Stimulated activated CD8-positive, alpha-beta memory T cell treated with anti-CD3 and anti-CD28 coated beads, Interleukin-7, amount 100 ng/mL, for 48 hours (primary cell): ENCODE results near the gene TUBGCP6.

Source experiments
- DNase-seq, 2 donors: peaks; one replicate each; pipeline ENCODE4 v3.0.0-alpha.2; 2020; ENCODE audit warnings: low read depth in 1 of 2; ENCODE audit errors: extremely low read depth in 1 of 2

The TUBGCP6 gene

DNA sequence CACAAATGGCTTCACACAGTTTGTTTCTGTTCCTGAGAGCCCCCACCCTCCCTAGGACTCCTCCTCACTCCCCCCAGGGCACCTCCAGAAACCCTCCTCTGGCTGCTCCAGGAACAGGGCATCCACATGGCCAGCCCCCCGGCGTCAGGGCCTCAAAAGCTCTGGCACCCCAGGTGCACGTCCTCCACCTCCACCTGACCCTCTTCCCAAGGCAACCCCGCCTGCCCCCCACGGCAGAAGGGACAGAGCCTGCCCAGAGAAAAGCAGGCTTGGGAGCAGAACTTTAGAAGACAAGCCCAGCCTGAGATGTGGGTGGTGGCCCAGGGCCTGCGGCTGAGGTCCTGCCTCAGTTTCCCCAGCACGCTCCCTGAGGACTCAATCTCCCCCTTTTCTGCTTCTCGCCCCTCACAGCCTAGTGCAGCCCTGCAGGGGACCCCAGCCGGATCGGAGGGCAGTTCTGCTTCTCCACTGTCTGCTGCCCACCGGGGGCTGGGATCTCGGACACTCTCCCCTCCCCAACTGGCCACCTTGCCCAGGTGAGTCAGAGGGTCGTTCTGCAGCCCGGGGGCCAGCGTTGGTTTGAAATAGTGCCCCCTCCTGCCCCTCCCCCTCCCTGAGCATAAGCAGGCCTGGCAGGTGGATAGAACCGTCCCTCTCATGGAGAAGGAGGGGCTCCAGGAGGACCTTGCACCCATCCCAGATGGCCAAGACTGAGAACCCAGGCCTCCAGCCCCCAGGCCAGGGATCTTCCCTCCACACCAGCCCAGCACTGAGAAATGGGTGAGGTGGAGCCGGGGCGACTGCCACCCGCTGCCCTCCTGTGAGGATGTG, 61.5 kb downstream of the TUBGCP6 start:
- DNase-seq: no peak

DNA sequence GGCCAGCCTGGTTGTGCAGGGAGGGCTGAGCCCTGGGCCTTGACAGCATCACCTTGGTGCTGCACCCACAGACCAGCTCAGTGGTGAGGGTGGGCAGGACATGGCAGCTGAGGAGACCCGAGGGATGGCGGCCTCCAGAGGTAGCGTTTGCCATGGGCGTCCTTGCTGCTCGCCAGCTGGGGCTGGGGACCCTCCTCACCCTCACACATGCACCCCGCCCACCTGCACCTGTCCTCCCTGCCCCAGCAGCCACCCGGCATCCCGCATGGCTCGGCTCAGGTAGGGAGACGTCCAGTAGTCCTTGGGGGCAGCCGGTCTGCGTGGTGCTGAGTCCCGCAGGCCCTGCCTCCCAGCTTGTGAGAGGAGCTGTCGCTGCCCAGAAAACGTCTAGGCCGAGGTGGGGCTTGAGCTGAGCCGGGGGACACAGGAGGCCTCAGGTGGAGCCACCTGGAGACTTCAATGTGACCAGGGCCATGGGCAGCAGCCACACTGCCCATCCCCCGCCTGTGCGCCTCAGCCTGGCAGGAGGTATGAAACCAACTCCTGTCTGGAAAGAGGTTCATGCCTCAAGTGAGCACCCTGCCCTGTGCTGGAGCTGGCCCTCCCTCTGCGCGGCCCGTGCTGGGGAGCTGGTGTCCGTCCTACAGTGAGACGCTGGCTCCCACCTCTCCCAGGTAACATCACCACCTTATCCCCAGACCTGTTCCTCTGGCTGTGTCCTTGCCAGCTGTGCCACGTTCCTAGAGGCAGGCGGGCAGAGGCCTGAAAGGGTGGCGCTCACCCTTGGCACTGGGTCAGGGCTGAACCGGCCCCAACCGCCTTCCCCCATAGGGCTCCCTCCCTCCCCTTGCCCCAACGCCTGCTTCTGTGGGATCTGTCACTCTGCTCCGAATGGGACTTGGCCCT, 62.4 kb downstream of the TUBGCP6 start:
- no peak for DNase-seq

- DNase-seq: no peak
These were observed 63.9 kb downstream of the TUBGCP6 start for GRCh38 chr22:50180727-50181521.

DNA sequence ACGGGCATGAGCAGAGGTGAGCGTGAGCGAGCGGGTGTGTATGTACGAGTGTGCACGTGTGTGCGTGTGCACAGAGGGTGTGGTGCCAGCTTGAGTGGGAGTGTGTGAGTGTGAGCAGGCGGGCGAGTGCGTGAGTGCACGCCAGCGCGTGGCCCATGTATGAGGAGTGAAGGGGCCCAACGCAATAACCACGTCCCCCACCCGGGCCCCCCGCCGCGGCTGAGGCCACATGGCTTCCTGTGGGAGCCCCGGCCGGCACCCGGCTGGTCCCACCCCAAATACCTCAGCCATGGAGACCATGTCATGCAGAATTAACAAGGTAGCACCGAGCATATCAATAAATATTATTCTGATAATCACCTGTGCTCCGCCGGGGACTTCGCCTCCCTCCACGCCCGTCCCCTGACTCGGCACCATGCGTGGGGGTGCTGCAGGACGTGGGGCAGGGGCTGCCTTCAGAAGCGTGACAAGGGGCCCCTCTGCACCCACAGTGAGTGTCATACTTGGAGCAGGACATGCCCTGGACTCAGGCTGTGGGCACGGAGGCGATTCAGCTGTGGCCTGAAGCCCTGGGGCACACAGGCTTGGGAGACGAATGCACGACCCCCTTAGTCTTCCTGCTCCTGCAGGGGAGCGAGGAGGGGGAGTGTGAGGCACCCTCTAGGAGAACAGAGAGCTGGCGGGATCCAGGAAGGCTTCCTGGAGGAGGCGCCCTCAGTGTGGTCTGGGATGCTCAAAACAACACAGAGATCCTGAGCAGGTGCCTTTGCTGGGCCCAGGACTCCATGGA, 64.7 kb downstream of the TUBGCP6 start:
- DNase-seq: no peak

GRCh38 chr22:50178871-50179869, 65.7 kb downstream of the TUBGCP6 start:
- no peak for DNase-seq

- no peak for DNase-seq
These were observed 66.4 kb downstream of the TUBGCP6 start for GRCh38 chr22:50178471-50178864.

- no peak for DNase-seq
These were observed 67.0 kb downstream of the TUBGCP6 start for GRCh38 chr22:50177537-50178470.

GRCh38 chr22:50176850-50177536, 67.8 kb downstream of the TUBGCP6 start:
- DNase-seq: no peak

DNA sequence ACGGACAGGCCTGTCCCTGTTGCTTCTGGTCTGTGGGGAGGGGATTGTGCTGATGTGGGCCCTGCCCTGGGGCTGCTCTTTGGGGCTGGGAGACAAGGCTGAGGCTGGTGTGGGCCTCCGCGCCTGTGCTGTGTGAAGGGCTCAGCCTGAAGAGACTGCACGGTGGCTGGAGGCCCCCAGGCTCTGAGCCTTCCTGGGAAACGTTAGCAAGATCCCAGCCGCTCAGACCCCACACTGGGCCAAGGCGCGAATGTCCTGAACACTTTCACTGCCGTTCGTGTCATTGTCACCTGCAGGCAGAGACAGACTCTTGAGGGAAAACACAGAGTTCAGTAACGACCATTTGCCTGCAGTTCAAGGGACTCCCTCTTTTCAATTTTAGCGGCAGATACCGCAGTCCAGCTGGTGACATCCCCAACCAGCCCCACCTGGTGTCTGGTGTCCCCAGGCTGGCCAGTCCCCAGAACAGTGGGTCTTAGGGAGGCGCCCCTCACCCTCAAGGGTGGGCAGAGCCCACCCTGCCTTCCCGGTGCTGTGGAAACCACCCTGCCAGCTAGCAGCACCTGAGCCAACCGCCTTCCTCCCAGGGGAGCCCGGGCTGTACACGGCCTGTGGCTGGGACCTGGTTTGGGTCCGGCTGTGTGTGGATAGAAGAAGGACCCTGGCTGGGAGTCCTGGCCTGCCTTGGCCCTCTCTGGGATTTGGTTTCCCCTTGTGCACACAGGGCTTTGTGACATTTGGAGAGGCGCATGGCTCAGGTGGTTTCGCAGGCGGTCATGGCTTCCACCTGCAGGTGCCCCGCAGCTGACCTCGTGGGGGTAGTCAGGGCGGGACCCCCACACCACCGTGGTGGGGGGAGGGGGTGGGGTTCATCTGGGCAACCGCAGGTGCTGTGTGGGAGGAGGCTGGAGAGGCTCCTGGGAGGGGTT, 68.6 kb downstream of the TUBGCP6 start:
- DNase-seq: no peak

GRCh38 chr22:50175191-50175461, 69.7 kb downstream of the TUBGCP6 start:
- DNase-seq: no peak

DNA sequence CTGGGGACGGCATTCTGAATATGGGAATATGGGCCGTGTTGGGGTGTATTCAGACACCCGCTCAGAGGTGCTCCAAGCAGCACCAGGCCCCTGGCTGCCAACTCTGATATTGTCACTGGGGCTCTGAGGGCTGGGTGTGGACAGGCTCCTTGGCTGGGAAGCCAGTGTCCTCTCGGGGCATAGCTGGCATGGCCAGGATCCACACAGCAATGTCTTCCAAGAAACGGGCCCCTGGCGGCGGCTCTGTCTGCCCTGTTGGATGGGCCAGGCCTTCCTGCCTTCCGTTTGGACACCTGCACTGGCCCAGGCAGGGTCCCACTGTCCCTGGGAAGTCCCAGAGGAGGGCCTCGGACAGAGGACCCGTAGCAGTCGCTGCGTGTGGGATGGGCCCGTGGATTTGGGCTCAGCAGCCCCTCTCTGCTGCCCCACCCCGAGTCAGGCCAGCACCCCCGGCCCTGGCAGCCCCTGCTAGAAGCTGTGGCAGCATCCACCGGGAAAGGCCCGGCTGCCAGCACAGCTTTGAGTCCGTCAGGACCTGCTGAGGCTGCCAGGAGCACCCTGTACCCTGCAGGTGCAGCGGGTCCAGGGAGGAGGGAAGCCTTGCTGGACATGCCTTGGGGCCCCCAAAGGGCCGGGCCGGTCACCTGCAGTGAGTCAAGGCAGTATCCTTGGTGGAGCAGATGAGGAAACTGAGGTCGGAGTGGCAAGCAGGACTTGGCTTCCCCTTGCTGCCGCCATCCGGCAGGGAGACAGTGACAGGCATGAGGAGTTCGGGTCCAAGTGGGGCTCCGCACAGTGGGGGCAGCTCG, 70.2 kb downstream of the TUBGCP6 start:
- DNase-seq: no peak

DNA sequence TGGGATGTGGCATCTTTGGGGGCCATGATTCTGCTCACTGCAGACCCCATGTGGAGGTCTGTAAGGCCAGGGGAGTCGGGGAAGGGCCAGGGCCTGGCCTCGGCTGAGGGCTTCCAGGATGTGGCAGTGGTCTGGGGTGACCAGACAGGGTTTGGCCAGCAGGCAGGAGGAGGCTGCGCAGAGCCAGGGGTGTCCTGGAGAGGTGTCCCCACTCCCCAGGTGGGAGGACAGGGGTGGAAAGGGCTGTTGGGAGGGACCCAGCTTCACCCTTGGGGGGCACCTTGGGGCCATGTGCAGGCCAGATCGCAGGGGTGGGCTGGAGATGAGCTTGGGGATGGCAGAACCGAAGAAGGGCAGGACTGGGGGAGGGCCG, 70.9 kb downstream of the TUBGCP6 start:
- DNase-seq: no peak

- no peak for DNase-seq
These were observed 71.4 kb downstream of the TUBGCP6 start for GRCh38 chr22:50173311-50173982.

DNA sequence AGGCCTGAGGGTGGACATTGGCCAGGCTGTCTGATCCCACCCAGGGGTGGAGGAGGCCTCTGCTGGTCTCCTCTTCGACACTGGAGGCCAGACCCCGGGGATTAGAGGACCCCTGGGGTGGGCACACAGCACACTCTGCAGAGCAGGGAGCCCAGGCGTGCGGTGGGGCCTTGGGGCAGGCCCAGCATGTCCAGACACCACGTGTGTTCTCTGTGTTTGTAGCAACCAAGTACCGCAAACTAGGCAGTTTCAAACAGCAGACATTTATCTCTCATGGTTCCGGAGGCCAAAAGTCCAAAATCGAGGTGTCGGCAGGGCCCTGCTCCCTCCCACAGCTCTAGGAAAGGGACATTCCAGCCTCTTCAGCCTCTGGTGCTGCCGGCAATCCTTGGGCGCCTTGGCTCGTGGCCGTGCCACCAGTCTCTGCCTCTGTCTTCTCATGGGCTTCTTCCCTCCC, 72.8 kb downstream of the TUBGCP6 start:
- no peak for DNase-seq

DNA sequence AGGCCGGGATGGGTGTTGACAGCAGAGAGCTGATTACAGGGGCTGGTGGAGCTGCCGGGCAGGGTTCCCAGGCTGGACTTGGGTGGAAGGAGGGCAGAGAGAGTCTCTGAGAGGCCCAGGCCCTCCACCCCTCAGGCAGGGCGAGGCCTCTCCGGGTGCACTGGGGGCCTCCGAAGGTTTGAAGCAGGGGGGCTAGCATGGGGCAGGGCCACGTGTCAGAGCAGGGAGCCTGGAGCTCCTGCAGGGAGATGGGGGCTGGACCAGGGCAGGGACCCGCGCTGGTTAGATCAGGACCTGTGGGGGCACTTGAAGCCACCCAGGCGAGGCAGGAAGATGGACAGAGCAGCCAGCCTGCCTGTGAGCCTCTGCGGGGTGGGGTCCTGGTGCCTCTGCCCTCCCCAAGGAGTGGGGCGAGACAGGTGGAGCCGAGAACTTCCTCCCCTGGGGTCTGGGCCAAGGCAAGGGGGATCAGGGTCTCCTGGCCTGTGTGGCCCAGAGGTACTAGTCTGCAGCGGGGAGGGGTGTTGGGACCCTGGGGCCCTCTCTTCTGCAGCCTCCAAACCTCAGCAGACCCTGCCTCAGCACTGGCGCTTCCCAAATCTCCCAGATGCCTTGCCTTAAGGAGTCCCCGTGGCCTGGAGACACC, 73.4 kb downstream of the TUBGCP6 start:
- DNase-seq: no peak
